ENCODE data around the gene GRK5.

- TF ChIP-seq CTCF (IDR thresholded peaks at IDR 0.05) = no peak
- TF ChIP-seq EZH2phosphoT487 (IDR thresholded peaks at IDR 0.05) = no peak
These were observed 206.8 kb downstream of the GRK5 start for GRCh38 chr10:119414081-119414611.
